K562 (cell line): Measurements from ENCODE around the gene FBXO44. TPM values are rescaled to one million over a fixed set of nuclear protein-coding genes. Genes with fewer than 3 reads are reported as not detected.

Experiments used
- ATAC-seq: fragments of 200-7000 bp; cut with Tn5 transposase; 3 replicates; pipeline ENCODE4 v1.9.1; 2020; ENCODE audit warnings: moderate library complexity
- BruUV-seq: library from RNA; stranded (reverse); fragments of 400-500 nt; replicated peaks from 2 replicates; lab custom pipeline; 2021; lab: Mats Ljungman, UMichigan
- CTCF ChIA-PET: fragments of 300-600 bp; formaldehyde crosslinking; extraction: SDS; loops from one replicate; lab custom pipeline; 2021; ENCODE audit warnings: low intra/inter-chr PET ratio; lab: Yijun Ruan, JAX
- POLR2A ChIA-PET: fragments of 300-600, 350-650 bp; sonication (Branson Sonifier 250); formaldehyde crosslinking; extraction: SDS; loops from one replicate; lab custom pipeline; 2021; ENCODE audit warnings: antibody characterized with exemption, inconsistent platforms; lab: Yijun Ruan, JAX
- DNase-seq, 4 experiments: peaks; one replicate each; pipeline versions ENCODE4 v3.0.0 to v3.0.0-alpha.2; 2011 to 2018; ENCODE audit warnings: low spot score in 3 of 4, mixed read lengths in 3 of 4; ENCODE audit errors: extremely low read depth in 1 of 4
- FAIRE-seq: peaks from 2 replicates; lab custom pipeline; 2011; peaks lifted over from hg19 to GRCh38; lab: Jason Lieb, UNC
- H2AFZ ChIP-seq: 2 replicates; pipeline ENCODE4 v1.6.0; 2011; ENCODE audit warnings: low read depth, low read length, control low read depth, inconsistent platforms
- H3K27ac ChIP-seq: fragments of 200-600 bp; 3 replicates; pipeline ENCODE4 v1.8.0; 2011; ENCODE audit warnings: low read depth, mild to moderate bottlenecking, control low read depth, inconsistent platforms, low read length, moderate library complexity, mixed read lengths; ENCODE audit errors: extremely low read depth
- H3K27me3 ChIP-seq, 2 experiments: fragments of 300-600 bp in 1 of 2; 2 replicates in 1 of 2; 3 replicates in 1 of 2; pipeline versions ENCODE4 v1.6.0 to v1.8.0; 2011; ENCODE audit warnings: inconsistent platforms in 2 of 2, low read length in 2 of 2, mild to moderate bottlenecking in 1 of 2, mixed read lengths in 1 of 2, moderate library complexity in 1 of 2; ENCODE audit not compliant: control insufficient read depth in 2 of 2, insufficient read depth in 2 of 2
- H3K36me3 ChIP-seq: fragments of 300-600 bp; 3 replicates; pipeline ENCODE4 v1.8.0; 2011; ENCODE audit warnings: mild to moderate bottlenecking, low read length, inconsistent platforms; ENCODE audit not compliant: control insufficient read depth, insufficient read depth
- H3K4me1 ChIP-seq, 2 experiments: fragments of 200-600 bp in 1 of 2; replicated peaks in 1 of 2; 2 replicates in 1 of 2; 3 replicates in 1 of 2; pipeline versions ENCODE4 v1.5.1 to v1.8.0; 2011; ENCODE audit warnings: inconsistent platforms in 2 of 2, low read length in 2 of 2, mild to moderate bottlenecking in 1 of 2, mixed read lengths in 1 of 2, moderate library complexity in 1 of 2; ENCODE audit not compliant: control insufficient read depth in 2 of 2, insufficient read depth in 2 of 2
- H3K4me2 ChIP-seq: 2 replicates; pipeline ENCODE4 v1.6.1; 2011; ENCODE audit warnings: low read length, control low read depth, inconsistent platforms, mixed read lengths; ENCODE audit not compliant: insufficient read depth
- H3K4me3 ChIP-seq: fragments of 200-600 bp; sonication (generic), shearing (Covaris generic); 2 replicates; pipeline ENCODE4 v1.5.1; 2016; ENCODE audit warnings: control low read depth, inconsistent platforms
- H3K79me2 ChIP-seq: fragments of 200-600 bp; 3 replicates; pipeline ENCODE4 v1.8.0; 2011; ENCODE audit warnings: low read length, inconsistent platforms; ENCODE audit not compliant: control insufficient read depth, insufficient read depth
- H3K9ac ChIP-seq, 2 experiments: 2 replicates each; pipeline versions ENCODE4 v1.6.0 to v1.6.1; 2011; ENCODE audit warnings: low read depth in 2 of 2, low read length in 2 of 2, control low read depth in 1 of 2, inconsistent platforms in 1 of 2, mild to moderate bottlenecking in 1 of 2, mixed read lengths in 1 of 2; ENCODE audit not compliant: insufficient read depth in 1 of 2
- H3K9me1 ChIP-seq: one replicate; pipeline ENCODE4 v1.6.0; 2011; ENCODE audit warnings: inconsistent platforms, mild to moderate bottlenecking, low read length, moderate library complexity; ENCODE audit not compliant: control insufficient read depth, insufficient read depth
- H3K9me3 ChIP-seq: replicated peaks from 2 replicates; pipeline ENCODE4 v1.5.1; 2011; ENCODE audit warnings: low read depth, low read length, inconsistent platforms; ENCODE audit not compliant: control insufficient read depth, insufficient read depth
- H4K20me1 ChIP-seq: replicated peaks from 2 replicates; pipeline ENCODE4 v1.6.1; 2011; ENCODE audit warnings: low read length, inconsistent platforms, mixed read lengths; ENCODE audit not compliant: control insufficient read depth, insufficient read depth
- BHLHE40 ChIP-seq: IDR thresholded peaks from 2 replicates; pipeline ENCODE4 v1.6.1; 2011; ENCODE audit warnings: low read length, improper control_type of control experiment
- CBFA2T3 ChIP-seq: fragments of 450-650 bp; IDR thresholded peaks from 2 replicates; pipeline ENCODE4 v1.6.1; 2017
- GATA2 ChIP-seq: sonication (generic); formaldehyde crosslinking; IDR thresholded peaks from 2 replicates; pipeline ENCODE4 v1.4.0; 2020; ENCODE audit warnings: mild to moderate bottlenecking, missing genetic modification reagents
- HCFC1 ChIP-seq: IDR thresholded peaks from 2 replicates; pipeline ENCODE4 v1.6.1; 2012; ENCODE audit warnings: low read depth, low read length, improper control_type of control experiment
- LEF1 ChIP-seq: fragments of 450-650 bp; IDR thresholded peaks from 2 replicates; pipeline ENCODE4 v1.6.1; 2016; ENCODE audit warnings: mild to moderate bottlenecking
- MAX ChIP-seq: sonication (generic); formaldehyde crosslinking; IDR thresholded peaks from 2 replicates; pipeline ENCODE4 v1.9.0; 2022; ENCODE audit warnings: mild to moderate bottlenecking, missing genetic modification reagents
- SLC30A9 ChIP-seq: fragments of 250-450 bp; sonication (Bioruptor Pico); IDR thresholded peaks from 2 replicates; pipeline ENCODE4 v1.8.0; 2022; ENCODE audit warnings: mild to moderate bottlenecking, moderate library complexity
- SOX6 ChIP-seq: fragments of 450-650 bp; IDR thresholded peaks from 2 replicates; pipeline ENCODE4 v1.6.1; 2014; ENCODE audit warnings: mild to moderate bottlenecking
- ZBTB33 ChIP-seq: sonication (generic); formaldehyde crosslinking; IDR thresholded peaks from 2 replicates; pipeline ENCODE4 v1.8.1; 2023; ENCODE audit warnings: mild to moderate bottlenecking, missing genetic modification reagents
- ZEB2 ChIP-seq: fragments of 450-650 bp; IDR thresholded peaks from 2 replicates; pipeline ENCODE4 v1.6.1; 2016
- ZFP91 ChIP-seq: sonication (generic); formaldehyde crosslinking; IDR thresholded peaks from 2 replicates; pipeline ENCODE4 v1.8.0; 2022; ENCODE audit warnings: mild to moderate bottlenecking, missing genetic modification reagents
- ZNF121 ChIP-seq: sonication (generic); formaldehyde crosslinking; conservative IDR thresholded peaks from 2 replicates; pipeline ENCODE4 v1.8.0; 2022; ENCODE audit warnings: missing genetic modification reagents
- ZNF592 ChIP-seq: fragments of 450-650 bp; IDR thresholded peaks from 2 replicates; pipeline ENCODE4 v1.6.1; 2017; ENCODE audit warnings: antibody characterized with exemption, mild to moderate bottlenecking
- WGBS: fragments of 100-300 bp; shearing (Covaris generic); methylation state at CpG from one replicate; pipeline ENCODE4 v1.1.6; 2016; ENCODE audit warnings: low coverage, mixed read lengths; ENCODE audit not compliant: insufficient coverage; ENCODE audit errors: missing lambda C conversion rate; 5-methylcytosine and 5-hydroxymethylcytosine counted together
- in situ Hi-C: fragments of 300-500 bp; cut with MboI; formaldehyde crosslinking; loops from 4 replicates; pipeline ENCODE4 v1.15.0; 2018; ENCODE audit warnings: inconsistent platforms, mixed read lengths
- intact Hi-C: fragments of 100-400 bp; cut with micrococcal nuclease; formaldehyde crosslinking; loops from 2 replicates; pipeline ENCODE4 v1.14.2; 2022
- polyA plus RNA-seq, 8 experiments: library from polyadenylated mRNA; depleted of rRNA in 4 of 8; stranded (reverse) in 5 of 8; unstranded in 3 of 8; fragments of >200 nt; fragmentation: Nextera tagmentation in 2 of 8; fragmentation: Illumina TruSeq in 1 of 8; extraction: Ambion mirVana in 2 of 8; extraction: Trizol in 1 of 8; gene quantifications; 2 replicates each; pipeline versions ENCODE4 v1.2.1 to v1.2.3, GENCODE V29; 2011 to 2014; ENCODE audit warnings: inconsistent platforms in 1 of 8, missing spikeins in 1 of 8
- total RNA-seq, 7 experiments: library from RNA; depleted of rRNA in 6 of 7; stranded (reverse); fragments of >200 nt in 6 of 7; fragmentation: Illumina TruSeq in 2 of 7; extraction: Trizol in 2 of 7; gene quantifications; 2 replicates each; pipeline versions ENCODE4 v1.2.1 to v1.2.3, GENCODE V29; 2011 to 2021; ENCODE audit warnings: low replicate concordance in 1 of 7

The FBXO44 gene
- total and polyA plus RNA-seq, 9 of the 15 experiments (the other 6 are each of a cell fraction or from before 2014, with no cell fraction given) = 0.69 to 20.9 (median 6.7) TPM

- FAIRE-seq = peak; percentile 67
- H3K9me1 ChIP-seq = no peaks in the 10 kb centered on the region
- 51% methylated on average over 50 of the region's 64 CpGs for WGBS
- peak overlapping the region; percentile 88 for H2AFZ ChIP-seq
- DNase-seq = peak in 3 of 4 experiments; percentile 59 to 62 (median 60)
- in situ Hi-C loops = no loop called here
- POLR2A ChIA-PET = interaction anchor here (0.6 to 1.5 kb wide), 12 partner anchors 9 to 219 kb away, joined by 3 to 14 read pairs (median 4); partner anchors contain the start of gene FBXO6
- H3K4me1 ChIP-seq = peaks cover 34 to 36% of the 10 kb centered on the region in 2 experiments
- peak; percentile 45 for ATAC-seq
- no TSS peak for BruUV-seq
- H3K36me3 ChIP-seq = no peaks in the 10 kb centered on the region
- no peaks in the 10 kb centered on the region for H4K20me1 ChIP-seq
- H3K9ac ChIP-seq = peak overlapping the region; percentile 15 to 70; a peak in 3 of 4 replicates
- H3K27me3 ChIP-seq = no peaks in the 10 kb centered on the region
- no peaks in the 10 kb centered on the region for H3K79me2 ChIP-seq
- no peak overlapping the region for H3K4me3 ChIP-seq
- CTCF ChIA-PET = no interaction called here
- H3K9me3 ChIP-seq = no peaks in the 10 kb centered on the region
- intact Hi-C loops = no loop called here
- peak overlapping the region; percentile 47; the same call in 1 of the 2 replicates for H3K4me2 ChIP-seq
- H3K27ac ChIP-seq = peak overlapping the region; percentile 54; the same call in 1 of the 3 replicates
- peak; percentile 61 for TF ChIP-seq CBFA2T3
- 0 out of 2 replicates have a peak, but pooled peaks have one; percentile 14 for TF ChIP-seq GATA2
- TF ChIP-seq ZEB2 = 0 out of 2 replicates have a peak, but pooled peaks have one; percentile 21
- peak; percentile 26; the same call in 1 of the 2 replicates for TF ChIP-seq MAX (CRISPR knock-in tag)
- TF ChIP-seq BHLHE40 = peak; percentile 35; the same call in 1 of the 2 replicates
- peak; percentile 54; the same call in 1 of the 2 replicates for TF ChIP-seq ZNF592
- peak; percentile 46; the same call in 1 of the 2 replicates for TF ChIP-seq LEF1
- peak; percentile 78 for TF ChIP-seq ZBTB33 (CRISPR knock-in tag)
- TF ChIP-seq SLC30A9 (CRISPR knock-in tag) = no peak
- TF ChIP-seq ZFP91 (CRISPR knock-in tag) = no peak
- TF ChIP-seq ZNF121 (CRISPR knock-in tag) = no peak
- TF ChIP-seq HCFC1 = no peak
- 0 out of 2 replicates have a peak, but pooled peaks have one; percentile 21 for TF ChIP-seq SOX6
Observed at GRCh38 chr1:11690397-11691301, 36.0 kb downstream of the FBXO44 start.
